Activated effector memory CD4-positive, alpha-beta T cell treated with Interleukin-2 at 50 U/mL for 16 hours (primary cell): ENCODE data around the gene RNF213.

ENCODE experiments used
- DNase-seq: peaks from one replicate; pipeline ENCODE4 v3.0.0-alpha.2; 2020

RNF213 gene

DNA sequence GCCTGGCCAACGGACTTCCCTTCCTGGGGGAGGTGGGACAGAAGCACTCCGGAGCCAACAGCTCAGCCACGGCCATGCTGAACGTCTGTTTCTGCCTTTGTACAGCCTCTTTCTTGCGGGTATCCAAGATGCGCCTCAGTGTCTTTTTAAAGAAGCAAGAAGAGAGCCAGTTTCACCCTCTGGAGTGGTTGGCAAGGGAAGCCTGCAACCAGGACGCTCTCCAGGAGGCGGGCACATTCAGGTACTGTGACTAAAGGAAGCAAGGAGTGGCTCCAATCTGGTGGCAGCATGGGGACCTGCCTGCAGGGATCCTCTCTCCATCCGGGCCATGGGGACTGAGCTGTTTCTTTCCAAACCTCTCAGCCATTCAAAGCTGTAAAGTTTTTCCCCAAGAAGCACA is 93.7 kb downstream of the RNF213 start:
- no peak for DNase-seq

DNA sequence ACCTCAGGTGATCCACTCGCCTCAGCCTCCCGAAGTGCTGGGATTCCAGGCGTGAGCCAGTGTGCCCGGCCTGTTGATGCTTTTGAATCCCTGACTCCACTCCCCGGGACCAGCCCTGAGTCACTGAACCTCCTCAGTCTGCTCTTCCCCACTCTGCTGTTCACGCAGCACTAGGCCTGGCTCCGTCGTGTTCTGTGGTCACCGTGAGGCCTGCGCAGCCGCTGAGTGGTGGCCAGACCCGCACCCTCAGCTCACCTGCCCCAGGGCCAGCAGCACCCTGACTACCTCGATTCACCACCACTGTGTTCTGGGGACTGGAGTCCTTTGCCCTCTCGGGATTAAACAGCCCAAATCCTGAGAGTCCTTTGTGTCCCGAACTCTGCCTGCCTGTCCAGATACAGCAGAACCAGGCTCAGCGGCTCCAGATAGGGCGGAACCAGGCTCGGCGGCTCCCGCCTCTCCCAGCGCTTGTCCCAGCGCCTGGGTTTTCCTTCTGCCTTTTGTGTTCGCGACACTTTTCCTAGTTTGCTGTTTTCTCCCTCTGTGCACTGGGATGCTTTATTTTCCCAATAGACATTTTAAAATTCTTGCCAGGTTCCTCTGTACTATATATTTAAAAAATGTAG is 95.7 kb downstream of the RNF213 start:
- no peak for DNase-seq

GRCh38 chr17:80358131-80358530 is 97.5 kb downstream of the RNF213 start:
- DNase-seq = no peak

GRCh38 chr17:80358861-80359260 is 98.2 kb downstream of the RNF213 start:
- no peak for DNase-seq

- no peak for DNase-seq
Measured at GRCh38 chr17:80359422-80360110, 98.9 kb downstream of the RNF213 start.

- DNase-seq = no peak
Measured at GRCh38 chr17:80360396-80360795, 99.7 kb downstream of the RNF213 start.

GRCh38 chr17:80361495-80362220 is 101.0 kb downstream of the RNF213 start:
- DNase-seq = no peak

DNA sequence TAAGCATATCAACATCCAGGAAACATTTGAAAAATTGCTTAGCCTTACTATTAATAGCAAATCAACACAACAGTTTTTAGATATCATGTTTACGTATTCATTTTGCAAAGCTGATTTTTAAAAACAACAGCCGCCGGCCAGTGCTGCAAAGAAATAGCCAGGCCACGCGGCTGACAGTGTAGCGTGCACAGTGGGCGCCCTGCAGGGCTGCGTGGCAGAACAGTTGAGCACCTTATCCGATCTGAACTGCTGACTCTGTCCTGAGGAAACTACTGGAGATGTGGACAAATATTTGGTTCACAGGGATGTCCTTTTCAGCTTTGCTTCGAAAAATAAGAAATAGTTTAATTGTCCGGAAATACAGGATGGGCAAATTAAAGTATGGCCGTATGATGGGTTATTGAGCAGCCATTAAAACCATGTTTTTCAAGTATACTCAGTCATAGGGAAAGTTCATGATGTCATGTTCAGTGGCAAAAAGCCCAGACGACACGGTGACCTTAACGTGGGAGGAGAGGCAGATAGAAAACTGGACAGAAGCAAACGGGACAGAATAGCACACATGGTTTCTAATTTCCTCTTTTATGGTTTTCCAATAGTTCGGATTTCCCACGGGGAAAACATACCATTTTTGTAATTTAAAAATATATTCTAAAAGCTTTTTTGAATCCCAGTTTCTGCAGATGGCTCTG is 101.9 kb downstream of the RNF213 start:
- DNase-seq = no peak

- DNase-seq = no peak
Measured at GRCh38 chr17:80363120-80363515, 102.5 kb downstream of the RNF213 start.

GRCh38 chr17:80363518-80364090 is 103.0 kb downstream of the RNF213 start:
- DNase-seq = no peak

DNA sequence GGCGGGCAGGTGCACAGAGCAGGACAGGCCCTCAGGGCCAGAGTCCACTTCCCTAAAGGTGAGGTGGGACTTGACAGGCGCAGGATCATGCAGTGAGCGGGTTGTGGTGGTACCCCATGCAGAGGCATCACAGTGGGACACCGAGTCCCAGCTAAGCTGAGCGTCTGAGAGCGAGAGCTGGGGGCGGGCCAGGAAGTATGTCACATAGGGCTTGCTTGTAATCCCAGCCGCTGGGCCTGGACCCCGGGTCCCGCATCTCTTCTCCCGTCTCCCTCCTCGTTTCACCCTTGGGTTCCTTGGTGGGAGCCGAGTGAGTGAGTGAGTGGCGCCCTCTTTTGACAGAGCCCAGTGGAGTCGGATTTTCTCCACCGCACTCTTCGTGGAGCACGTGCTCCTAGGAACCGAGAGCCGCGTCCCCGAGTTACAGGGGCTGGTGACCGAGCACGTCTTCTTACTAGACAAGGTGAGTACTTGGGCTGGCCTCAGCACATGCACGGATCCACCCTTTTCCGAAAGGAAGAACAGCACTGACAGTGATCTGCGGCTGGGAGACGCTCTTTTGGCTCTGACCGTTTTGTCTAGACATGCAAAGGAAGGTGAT is 103.5 kb downstream of the RNF213 start:
- DNase-seq = no peak

DNA sequence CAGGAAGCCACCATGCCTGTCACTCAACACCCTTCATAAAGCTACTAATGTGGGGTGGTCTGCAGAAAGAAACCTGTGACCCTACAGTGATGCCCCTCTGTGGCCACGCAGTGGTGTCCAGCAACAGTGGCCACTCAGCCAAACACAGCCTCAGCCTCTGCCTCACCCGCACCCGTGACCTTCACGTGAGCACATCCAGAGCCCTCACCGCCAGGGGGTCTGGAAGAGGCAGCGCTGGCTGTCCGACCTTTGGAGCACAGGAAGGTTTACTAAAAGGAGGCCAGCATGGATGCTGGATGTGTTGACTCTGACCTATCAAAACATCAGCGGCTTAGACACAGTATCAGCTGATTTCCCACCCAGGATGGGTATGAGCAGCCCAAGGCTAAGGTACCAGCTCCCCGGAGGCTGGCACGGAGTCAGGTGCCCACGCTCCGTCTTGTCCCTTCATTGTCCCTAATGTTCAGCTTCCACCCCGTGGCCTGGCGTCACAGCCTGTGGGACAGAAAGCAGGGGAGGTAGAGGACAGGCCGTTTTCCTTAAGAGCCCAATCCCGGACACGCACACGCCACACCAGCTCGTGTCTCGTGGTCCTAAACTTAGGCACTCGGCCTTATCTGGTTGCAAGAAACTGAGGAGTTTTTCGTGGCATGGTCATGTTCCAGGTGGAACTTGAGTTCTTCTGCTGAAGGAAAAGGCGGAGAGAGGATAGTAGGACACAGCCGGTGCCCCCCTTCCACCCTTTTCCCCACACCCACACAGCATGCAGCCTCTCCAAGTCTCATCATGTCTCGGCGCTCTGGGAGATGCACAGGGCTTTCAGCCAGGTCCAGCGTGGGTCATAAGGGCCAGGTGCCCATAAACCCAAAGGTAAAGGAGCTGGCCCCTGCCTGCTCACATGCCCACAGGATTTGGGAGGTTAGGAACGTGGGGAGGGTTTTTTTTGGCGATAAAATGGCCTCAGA is 104.6 kb downstream of the RNF213 start:
- DNase-seq = no peak

GRCh38 chr17:80365983-80366382 is 105.3 kb downstream of the RNF213 start:
- no peak for DNase-seq

GRCh38 chr17:80367503-80367902 is 106.9 kb downstream of the RNF213 start:
- no peak for DNase-seq

GRCh38 chr17:80371196-80371595 is 110.5 kb downstream of the RNF213 start:
- DNase-seq = no peak

GRCh38 chr17:80372456-80372855 is 111.8 kb downstream of the RNF213 start:
- DNase-seq = no peak

DNA sequence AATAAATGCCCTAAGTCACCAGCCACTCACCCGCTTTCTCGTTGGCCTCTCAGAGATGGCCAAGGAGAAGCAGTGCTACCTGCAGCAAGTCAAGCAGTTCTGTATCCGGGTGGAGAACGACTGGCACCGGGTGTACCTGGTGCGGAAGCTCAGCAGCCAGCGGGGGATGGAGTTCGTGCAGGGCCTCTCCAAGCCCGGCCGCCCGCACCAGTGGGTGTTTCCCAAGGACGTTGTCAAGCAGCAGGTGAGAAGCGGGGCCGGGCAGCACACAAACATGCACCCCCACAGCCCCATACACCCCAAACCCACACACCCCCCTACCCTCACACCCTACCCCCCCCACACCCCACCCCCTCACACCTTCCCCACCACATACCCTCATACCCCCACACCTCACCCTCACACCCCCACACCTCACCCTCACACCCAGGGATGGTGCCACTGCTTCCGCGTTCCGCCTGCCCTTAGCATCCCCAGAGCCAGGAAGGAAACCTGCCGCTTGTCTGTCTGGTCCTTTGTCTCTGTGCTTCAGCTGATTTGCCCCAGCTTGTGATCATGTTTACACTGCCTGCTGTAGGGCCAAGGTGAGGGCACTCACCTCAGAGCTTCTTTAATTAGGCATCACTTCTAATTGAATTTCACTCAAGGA is 112.4 kb downstream of the RNF213 start:
- no peak for DNase-seq

DNA sequence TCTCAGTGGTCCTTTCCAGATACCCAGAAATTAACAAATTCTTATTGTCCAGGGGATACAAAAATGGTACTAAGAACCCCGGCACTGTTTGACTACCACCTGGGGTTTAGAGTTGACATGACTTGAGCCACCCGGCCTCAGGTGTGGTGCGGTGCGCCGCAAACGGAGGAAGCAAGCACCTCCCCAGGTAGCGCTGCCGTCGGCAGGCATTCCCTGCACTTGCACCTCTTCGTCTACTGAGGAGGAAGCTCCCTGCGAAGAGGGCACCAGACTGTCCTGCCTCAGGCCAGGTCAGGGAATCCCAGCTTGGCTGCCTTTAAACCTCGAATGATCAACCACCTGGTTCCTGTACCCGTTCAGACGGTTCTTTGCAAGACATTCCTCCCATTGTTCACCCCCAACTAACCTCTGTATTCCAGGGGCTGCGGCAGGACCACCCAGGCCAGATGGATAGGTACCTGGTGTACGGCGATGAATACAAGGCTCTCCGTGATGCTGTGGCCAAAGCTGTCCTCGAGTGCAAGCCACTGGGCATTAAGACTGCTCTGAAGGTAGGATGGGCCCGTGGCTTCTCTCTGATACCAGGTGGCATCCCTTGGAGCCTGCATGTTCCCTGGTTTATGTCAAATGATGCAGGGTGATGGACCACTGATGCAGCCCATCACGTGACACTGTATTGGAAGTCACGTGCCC is 113.5 kb downstream of the RNF213 start:
- no peak for DNase-seq

DNA sequence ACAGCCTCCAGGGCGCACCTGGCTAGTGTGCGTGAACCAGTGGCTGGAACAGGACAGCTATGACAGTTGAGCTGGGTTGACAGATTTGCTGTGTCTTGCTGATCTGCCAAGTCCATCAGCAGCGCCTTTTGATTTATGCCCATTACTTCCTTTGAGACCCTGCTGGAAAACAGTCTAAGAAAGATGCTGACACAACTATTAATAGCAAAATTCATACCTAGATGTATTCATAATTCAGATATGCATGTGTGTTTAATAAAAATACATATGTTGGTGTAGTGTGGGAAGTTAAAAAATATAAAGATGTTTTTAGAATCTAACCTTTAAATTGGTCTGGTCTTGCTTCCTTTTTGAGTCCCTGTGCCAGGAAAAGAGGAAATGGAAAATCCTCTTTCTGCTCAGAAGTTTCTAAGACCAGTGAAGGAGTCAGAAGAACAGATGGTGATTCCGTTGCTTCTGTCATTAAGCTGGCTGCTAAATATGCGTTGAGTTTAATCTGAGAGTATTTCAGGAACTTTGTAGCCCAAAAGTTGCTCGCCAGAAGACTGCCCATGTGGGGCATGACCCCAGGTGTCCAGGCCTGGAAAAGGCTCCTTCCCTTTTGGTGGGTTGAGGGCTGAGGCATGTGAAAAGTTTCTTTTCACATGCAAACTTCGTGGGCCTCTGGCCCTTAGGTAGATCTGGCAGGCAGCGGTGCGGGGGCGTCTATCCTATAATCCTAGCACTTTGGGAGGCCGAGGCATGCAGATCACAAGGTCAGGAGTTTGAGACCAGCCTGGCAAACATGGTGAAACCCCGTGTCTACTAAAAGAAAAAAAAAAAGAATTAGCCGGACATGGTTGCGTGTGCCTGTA is 114.3 kb downstream of the RNF213 start:
- no peak for DNase-seq
